Stimulated activated CD8-positive, alpha-beta memory T cell treated with anti-CD3 and anti-CD28 coated beads, Interleukin-15, amount 100 ng/mL, for 1 hour (primary cell): ENCODE results near the gene CNOT10.
"Not testable (repeated sequence)": the region's sequence is repeated elsewhere in the genome, so short reads cannot be mapped to it uniquely, and the experiment has no call there.

Experiments
- DNase-seq: peaks from one replicate; pipeline ENCODE4 v3.0.0-alpha.2; 2020; ENCODE audit warnings: low read depth

CNOT10 gene

DNA sequence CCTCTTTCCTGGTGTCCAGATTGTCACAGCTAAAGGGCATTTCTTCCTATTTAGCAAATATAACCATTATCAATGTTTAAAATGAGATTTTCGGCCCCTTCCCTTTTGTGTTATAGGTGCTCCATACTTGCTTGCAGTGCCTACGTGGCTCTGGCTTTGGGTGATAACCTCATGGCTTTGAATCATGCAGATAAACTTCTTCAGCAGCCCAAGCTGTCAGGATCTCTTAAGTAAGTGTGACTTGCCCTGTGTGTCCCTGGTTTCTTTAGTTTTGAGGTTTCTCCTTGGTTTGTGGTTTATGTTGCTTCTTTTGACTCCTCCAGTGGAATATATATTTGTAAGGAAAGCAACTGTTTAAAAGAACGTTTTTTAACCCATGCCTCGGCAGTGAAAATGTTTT is 74.4 kb downstream of the CNOT10 start:
- DNase-seq = no peak

DNA sequence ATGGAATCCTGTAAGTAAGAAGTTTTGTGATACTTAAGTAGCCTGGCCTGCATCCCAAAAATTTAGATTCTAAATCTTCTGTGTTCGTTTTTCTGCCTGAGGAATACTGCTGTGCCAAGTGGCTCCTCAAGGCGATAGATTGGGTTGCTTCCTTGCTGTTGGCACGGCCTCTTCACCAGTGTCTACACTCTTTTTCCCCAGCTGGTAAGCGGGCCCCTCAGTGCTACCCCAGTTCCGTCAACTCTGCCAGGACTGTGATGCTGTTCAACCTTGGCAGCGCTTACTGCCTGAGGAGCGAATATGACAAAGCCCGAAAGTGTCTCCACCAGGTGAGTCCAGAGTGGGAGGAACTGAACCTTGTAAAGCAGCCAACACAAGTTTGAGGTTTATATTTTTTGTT is 79.5 kb downstream of the CNOT10 start:
- DNase-seq = no peak

DNA sequence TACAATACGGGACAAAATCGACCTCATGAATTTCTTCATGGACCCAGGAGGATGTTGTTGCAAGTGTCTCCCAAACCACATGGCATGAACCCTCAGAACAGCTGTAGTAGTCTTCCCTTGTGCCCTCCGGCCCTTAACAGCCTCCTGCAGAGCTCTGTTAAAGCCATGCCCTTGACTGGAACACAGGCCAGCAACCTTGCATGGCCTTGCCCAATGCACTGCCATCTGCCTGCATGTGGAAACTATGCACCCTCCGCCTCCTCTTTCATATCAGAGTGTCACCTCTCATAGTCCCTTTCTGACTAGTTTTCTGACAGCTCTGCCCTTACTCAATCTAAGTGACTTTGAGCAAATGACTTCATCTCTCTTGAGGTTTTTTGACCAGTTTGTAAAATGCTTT is 93.4 kb downstream of the CNOT10 start:
- no peak for DNase-seq

DNA sequence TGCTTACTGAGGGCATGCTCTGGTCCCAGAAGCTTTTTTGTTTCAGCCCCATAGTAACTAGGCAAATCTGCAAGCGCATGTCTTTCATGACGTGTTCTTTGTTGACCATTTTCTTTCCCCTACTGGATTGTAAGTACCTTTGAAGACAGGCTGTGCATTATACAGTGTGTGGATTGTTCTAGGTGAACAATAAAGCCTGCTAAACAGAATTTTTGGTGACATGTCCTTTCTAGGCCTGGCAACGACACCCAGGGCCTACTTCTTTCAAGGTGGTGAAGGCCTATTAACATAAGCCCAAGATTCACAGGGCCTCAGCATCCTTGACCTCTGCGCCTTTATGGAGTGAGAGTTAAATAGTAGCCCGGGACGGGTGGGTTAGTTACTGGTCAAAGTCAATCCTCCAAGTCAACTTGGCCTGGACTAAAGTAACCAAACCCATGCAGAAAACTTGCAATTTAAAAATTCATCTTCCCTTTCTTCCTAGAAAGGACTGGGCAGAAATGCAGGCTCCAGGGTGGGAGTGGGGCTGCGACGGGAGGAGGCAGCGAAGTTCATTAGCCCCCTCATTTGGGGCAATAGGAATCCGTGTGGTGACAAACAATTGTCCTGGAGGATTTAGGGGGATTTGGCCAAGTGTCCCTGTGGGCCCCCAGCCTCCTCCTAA is 95.2 kb downstream of the CNOT10 start:
- no peak for DNase-seq

DNA sequence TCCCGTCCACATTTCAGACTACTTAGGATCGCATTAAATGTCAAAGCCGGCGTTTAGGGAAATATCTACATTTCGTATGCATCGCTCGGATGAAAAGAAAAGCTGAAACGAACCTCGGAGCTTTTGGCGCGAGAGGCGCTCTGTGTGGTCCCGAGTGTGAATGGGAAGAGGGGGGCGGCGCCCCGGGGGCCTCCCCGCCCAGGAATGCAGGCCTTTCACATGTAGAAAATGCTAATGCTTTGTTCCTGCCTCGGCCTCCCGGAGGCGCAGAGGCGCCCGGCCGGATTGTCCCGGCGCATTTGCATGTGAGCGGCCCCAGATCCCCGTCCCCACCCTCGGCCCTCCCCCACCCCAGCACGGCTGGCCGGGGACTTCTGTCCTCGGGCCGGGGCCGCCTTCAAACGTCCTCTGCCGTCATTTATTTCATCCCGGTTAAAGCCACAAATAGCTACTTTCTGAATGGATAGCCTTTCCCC is 95.8 kb downstream of the CNOT10 start:
- no peak for DNase-seq

DNA sequence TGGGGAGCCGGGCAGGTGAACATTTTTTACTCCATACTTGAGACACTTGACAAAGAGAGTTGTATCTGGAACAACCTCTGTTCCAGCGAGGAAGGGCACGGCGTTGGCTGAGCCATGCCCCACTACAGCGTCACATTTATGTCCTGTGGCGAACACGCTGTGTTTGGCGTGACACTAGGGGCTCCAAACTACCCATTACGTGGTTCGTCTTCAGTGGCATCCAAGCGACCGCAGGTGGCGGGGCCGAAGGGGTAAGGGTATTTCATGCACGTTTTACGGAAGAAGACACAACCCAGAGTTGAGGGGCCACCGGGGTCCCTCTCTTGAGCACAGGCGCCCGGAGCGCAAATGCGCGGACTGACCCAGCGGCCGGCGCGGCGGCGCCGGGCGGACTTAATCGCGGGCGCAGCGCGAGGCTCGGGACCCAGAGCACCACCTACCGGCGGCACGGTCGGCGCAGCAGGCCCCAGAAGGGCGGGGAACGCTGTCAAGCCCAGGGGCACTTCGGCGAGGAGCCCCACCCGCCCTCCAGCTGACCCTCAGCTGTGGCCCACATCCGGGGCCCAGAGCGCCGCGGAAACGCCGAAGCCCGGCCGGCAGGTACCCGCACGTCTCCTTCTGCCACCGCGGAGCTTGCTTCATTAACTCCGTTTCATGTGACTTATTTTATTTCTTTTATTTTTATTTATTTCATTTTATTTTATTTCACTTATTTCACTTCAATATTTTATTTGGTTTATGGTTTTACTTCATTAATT is 96.4 kb downstream of the CNOT10 start:
- peak; percentile 28 for DNase-seq

DNA sequence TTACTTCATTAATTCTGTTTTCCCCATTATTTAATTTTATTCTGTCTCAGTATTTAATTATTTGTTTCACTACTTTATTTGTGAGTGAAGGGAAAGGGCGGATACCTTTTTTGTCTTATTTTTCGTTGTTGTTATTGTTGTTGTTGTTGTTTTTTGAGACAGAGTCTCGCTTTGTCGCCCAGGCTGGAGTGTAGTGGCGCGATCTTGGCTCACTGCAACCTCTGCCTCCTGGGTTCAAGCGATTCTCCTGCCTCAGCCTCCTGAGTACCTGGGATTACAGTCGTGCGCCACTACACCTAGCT is 96.9 kb downstream of the CNOT10 start:
- DNase-seq = not testable (repeated sequence)

DNA sequence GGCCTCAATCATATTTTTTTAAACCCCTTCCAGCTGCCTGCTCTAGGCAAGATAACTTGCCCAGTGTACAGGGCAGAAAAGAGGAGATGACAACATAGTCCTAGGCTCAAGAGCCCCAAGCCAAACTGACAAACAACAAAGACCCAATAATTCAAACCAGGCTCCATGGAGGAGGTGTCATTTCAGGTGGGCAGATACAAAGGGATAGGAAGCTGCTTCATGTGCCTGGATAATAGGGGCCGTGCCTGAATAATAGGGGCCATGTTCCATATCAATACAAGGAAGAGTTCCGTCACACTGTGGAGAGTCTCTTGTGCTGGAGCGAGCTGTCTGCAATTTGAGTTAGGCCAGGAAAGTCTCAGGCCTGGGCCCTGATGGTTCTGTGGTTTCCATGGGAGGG is 97.4 kb downstream of the CNOT10 start:
- no peak for DNase-seq

DNA sequence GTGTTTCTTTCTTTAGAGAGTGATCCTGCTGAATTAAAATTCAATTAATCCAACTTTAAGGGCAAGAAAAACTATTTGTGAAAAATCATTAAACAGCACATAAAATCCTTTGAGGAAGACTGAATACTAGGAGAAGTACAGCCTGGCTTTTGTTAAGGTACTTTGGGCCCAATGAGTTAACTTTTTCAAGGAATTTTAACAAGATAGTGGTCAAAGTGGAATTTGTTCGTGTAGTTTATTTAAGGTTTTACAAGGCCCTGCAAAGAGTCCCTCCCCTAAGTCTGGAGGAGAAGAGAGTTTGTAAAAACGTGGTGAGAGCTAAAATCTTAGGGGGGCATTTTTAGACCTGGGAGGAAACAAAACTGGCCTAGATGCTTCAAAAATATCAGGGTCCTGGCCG is 106.8 kb downstream of the CNOT10 start:
- DNase-seq = no peak

DNA sequence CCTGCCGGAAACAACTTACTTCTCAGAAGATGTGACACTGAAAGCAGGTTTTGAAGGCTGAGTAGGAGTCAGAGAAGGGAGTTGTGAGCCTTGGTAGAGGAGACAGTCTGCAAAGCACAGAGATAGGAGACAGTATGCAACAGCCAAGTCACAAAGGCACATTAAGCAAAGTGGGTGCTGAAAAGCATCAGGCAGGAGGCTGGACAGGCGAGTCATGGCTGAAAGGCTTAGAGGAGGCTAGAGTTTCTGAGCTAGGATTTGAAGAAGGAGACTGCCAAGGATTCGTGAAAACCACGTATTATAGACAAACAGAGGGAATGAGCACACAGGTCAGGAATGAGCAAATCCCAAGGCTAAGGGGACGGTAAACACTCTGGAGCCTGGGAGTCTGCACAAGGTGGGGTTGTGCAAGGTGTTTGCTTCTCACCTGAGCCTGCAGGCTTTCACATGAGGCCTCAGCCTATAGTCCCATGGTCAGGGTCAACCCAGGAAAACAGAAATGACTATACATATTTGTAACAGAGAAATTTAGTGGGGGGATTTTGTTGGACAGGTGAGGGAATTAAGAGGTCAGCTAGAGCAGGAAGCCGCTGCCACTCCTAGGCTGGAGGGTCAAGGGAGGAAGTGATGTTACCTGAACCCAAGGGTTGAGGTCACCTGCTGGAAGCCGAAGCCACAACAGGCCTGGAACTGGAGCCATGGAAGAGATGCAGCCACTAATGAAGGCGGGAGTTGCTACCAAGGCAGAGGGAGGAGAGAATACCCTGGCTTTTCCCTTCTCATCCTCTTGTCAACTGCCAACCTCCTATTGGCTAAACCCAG is 109.7 kb downstream of the CNOT10 start:
- no peak for DNase-seq

DNA sequence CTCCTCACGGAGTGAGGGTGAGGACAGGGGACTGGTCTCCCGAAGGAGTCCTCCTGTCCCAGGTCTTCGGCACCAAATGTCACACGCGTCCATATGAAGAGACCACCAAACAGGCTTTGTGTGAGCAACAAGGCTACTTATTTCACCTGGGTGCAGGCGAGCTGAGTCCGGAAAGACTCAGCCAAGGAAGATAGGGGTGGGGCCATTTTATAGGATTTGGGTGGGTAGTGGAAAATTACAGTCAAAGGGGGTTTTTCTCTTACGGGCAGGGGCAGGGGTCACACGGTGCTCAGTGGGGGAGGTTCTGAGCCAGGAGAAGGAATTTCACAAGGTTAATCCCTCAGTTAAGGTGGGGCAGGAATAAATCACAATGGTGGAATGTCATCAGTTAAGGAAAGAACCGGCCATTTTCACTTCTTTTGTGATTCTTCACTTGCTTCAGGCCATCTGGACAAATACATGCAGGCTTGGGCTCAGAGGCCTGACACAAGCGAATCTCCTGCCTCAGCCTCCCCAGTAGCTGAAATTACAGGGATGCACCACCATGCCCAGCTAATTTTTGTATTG is 111.5 kb downstream of the CNOT10 start:
- not testable (repeated sequence) for DNase-seq

DNA sequence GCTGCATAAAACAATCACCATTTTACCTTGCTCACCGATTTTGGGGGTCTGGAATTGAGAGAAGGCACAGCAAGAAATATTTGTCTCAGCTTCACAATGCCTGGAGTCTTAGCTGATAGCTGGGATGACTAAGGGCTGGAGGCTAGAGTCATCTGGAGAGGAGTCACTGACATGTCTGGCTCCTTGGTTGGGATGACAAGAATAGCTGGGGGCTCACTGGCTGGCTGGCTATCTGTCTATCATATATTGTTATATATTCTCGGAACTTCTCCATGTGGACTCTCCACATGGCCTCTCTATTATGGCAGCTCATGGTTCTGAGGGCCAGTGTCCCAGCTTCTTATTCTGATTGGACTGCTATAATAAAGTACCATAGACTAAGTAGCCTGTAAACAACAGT is 112.8 kb downstream of the CNOT10 start:
- no peak for DNase-seq

DNA sequence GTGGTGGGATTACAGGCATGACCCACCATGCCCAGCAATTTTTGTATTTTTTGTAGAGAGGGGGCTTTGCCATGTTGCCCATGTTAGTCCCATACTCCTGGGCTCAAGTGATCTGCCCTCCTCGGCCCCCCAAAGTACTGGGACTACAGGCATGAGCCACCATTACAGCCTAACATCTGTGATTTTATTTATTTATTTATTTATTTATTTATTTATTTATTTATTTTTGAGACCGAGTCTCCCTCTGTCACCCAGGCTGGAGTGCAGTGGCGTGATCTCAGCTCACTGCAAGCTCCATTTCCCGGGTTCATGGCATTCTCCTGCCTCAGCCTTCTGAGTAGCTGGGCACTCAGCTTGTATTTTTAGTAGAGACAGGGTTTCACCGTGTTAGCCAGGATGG is 116.5 kb downstream of the CNOT10 start:
- not testable (repeated sequence) for DNase-seq

DNA sequence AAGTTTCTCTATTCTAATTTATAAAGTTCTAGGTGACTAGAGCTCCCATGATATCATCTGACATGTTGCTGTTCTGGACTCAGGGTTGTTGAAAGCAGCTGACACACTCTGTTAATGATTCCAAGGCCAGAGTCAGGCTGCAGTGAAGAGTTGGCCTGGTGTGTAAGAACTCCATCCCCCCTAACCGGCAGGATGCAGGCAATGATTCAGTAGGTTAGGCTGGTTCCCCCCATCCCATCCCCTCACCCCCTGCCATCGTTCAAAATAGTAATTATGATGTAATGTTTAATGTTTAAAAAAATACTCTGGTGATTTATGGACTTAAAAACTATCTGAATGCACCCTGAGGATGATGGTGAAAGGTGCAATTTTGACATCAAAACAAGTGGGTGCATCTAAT is 128.2 kb downstream of the CNOT10 start:
- no peak for DNase-seq

DNA sequence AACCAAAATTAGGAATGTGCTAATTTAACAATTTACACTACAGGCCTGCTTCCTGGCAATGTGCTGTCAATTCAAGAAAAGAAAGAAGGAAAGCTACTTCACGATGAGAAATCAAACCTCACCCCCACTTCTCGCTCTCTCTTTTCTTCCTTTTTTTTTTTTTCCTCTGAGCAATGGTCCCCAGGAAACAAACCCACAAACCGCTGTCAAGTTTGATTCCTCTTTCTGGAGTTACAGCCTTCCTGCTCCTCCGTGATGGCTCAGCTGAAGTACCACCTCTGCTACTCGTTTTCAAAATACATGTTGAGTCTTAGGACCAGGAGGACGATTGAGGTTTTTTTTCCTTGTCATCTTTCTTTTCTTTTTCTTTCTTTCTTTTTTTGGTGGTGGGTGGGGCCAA is 129.4 kb downstream of the CNOT10 start:
- no peak for DNase-seq

DNA sequence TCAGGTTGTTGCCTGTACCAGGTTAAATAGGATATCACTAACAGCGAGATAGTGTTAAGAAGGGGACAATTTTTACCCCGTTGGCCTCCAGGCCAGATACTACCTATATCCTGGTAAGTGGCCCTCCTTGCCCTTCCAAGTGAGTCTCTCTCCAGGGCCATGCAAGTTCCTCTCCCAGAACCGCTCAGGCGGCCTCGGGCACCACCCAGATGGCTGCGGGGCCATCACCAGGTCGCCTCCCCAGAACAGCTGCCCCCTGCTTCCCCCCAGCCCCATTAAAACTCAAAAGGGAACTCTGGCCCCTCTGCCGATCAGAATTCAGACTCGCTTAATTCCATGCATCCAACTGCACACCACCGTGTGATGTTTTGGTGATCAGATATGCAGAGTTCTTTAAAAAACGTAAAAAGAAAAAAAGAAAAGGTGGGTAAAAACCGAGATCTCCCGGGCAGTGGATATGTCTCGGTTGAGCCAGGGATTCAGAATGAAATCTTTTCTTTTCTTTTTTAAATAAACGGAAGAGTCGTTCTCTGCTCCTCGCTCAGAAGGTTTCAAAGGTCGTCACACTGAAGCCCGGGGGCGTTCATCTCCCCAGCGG is 131.0 kb downstream of the CNOT10 start:
- DNase-seq = no peak

DNA sequence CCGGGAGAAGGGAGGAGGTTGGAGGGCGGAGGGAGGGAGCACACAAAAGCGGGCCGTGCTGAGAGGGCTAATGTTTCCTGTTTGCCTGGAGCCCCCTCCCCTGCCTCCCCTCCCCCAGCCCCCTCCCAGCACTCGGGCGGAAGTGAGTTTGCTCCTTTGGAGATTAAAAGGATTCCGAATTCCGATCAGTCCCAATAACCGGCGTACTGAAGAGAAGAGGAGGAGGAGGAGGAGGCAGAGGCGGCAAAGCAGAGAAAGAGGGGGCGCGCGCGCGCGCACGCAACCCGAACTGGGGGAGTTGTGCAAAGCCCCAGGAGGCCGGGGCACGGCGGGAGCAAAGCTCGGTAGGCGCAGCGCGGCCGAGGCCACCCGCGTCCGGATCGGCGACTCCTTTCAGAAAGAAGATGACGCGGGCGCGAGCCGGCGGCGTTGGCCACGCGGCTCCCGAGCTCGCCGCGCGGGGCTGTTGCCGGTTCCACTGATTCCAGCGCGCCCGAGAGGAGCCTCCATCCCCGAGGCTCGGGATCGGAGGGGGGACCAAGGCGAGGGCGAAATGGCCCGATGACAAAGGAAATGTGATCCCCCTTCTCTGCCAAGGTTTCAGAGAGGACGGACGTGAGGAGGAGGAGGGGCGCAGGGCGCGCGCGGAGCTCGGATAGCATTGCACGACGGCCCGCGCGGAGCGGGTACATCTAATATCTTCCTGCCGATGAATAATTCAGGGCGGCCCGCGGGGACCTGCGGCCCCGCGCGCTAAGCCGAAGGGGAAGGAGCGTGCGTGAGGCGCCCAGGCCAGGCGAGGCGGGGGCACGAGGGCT is 131.7 kb downstream of the CNOT10 start:
- no peak for DNase-seq

DNA sequence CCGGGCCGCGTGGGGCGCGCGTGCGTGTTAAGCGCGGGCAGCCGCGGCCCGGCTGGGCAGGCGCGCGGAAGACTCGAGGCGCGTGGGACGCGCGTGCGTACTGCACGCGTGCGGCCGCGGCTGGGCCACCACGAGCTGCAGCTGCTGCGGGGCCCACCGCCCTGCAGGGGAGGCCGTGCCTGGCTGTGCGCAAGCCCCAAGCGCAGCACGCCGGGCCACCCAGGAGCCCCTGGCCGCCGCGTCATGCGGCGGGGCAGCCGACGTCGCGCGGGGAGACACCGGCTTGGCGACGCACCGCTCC is 132.2 kb downstream of the CNOT10 start:
- DNase-seq = no peak

DNA sequence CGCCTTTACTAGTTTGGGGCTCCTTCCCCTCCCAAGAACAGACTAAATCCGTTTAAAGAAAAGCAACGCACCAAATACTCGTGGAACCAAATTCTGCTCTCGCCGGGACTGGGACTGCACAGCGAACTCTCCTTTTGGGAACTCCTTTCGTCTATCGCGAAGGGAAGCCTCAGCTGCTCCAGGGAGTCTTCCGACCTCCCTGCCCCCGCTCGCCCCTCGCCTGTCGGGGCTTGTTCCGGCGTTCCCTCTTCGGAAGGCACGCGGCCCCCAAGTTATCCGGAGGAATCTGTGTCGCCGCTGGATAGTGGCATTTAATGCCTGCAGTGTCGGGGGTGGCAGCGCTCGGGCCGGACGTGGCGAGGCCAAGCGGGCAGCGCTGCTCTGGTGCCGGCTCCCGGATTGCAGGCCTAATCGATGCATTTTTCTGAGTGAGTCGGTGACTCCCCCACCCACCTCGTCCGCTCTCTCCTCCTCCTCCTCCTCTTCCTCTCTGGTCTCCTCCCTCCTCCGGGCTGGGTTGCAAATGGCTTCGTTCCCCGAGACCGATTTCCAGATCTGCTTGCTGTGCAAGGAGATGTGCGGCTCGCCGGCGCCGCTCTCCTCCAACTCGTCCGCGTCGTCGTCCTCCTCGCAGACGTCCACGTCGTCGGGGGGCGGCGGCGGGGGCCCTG is 132.7 kb downstream of the CNOT10 start, which contains the start of gene TRIM71:
Gene TRIM71, plus strand, starts transcription at position 440 of the 671 bp plus-strand sequence. Its CDS starts 84 bp downstream, at position 524.
- no peak for DNase-seq

DNA sequence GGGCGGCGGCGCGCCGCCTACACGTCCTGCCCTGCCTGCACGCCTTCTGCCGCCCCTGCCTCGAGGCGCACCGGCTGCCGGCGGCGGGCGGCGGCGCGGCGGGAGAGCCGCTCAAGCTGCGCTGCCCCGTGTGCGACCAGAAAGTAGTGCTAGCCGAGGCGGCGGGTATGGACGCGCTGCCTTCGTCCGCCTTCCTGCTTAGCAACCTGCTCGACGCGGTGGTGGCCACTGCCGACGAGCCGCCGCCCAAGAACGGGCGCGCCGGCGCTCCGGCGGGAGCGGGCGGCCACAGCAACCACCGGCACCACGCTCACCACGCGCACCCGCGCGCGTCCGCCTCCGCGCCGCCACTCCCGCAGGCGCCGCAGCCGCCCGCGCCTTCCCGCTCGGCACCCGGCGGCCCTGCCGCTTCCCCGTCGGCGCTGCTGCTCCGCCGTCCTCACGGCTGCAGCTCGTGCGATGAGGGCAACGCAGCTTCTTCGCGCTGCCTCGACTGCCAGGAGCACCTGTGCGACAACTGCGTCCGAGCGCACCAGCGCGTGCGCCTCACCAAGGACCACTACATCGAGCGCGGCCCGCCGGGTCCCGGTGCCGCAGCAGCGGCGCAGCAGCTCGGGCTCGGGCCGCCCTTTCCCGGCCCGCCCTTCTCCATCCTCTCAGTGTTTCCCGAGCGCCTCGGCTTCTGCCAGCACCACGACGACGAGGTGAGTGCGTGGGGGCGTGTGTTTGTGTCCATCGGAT is 133.4 kb downstream of the CNOT10 start:
- DNase-seq = no peak
